GM21423 (cell line): ENCODE data around the gene CNGA4.
A peak's percentile ranks its signal among the peaks of the same experiment; 100 is the strongest.

Experiments
- ATAC-seq: cut with Tn5 transposase; IDR thresholded peaks from one replicate; pipeline ENCODE4 v1.9.1; 2021; ENCODE audit warnings: mild to moderate bottlenecking, moderate library complexity; ENCODE audit not compliant: unreplicated experiment

Gene CNGA4

GRCh38 chr11:6238902-6239301, at the start of gene CNGA4:
TSS of gene CNGA4 (plus strand) at chr11:6239089. CDS start at chr11:6239207, 118 bp downstream.
- no peak for ATAC-seq

- no peak for ATAC-seq
Measured at GRCh38 chr11:6191742-6192141, 47.1 kb upstream of the CNGA4 start.

GRCh38 chr11:6194065-6194581, 44.8 kb upstream of the CNGA4 start:
- no peak for ATAC-seq

GRCh38 chr11:6196396-6196795, 42.5 kb upstream of the CNGA4 start:
- peak; percentile 41 for ATAC-seq

GRCh38 chr11:6197466-6198200, 41.3 kb upstream of the CNGA4 start:
- ATAC-seq: no peak

GRCh38 chr11:6199174-6199810, 39.6 kb upstream of the CNGA4 start, which contains the start of gene OR52W1:
TSS of gene OR52W1 (plus strand) at chr11:6199224. CDS start at chr11:6199224, 0 bp downstream.
- ATAC-seq: no peak

- no peak for ATAC-seq
Measured at GRCh38 chr11:6200975-6201374, 37.9 kb upstream of the CNGA4 start.

GRCh38 chr11:6201481-6201880, 37.4 kb upstream of the CNGA4 start:
- ATAC-seq: no peak

- no peak for ATAC-seq
Measured at GRCh38 chr11:6202041-6202440, 36.8 kb upstream of the CNGA4 start.

GRCh38 chr11:6203327-6203726, 35.6 kb upstream of the CNGA4 start:
- ATAC-seq: peak; percentile 80

GRCh38 chr11:6204706-6205105, 34.2 kb upstream of the CNGA4 start:
- ATAC-seq: no peak

GRCh38 chr11:6205366-6205765, 33.5 kb upstream of the CNGA4 start, which contains the start of gene C11orf42:
TSS of gene C11orf42 (plus strand) at chr11:6205557. CDS start at chr11:6205616, 59 bp downstream.
- ATAC-seq: no peak

GRCh38 chr11:6206456-6207180, 32.3 kb upstream of the CNGA4 start:
- no peak for ATAC-seq

- ATAC-seq: no peak
Measured at GRCh38 chr11:6209801-6210200, 29.1 kb upstream of the CNGA4 start.

- ATAC-seq: no peak
Measured at GRCh38 chr11:6210274-6210955, 28.5 kb upstream of the CNGA4 start.

GRCh38 chr11:6214530-6214929, 24.4 kb upstream of the CNGA4 start:
- ATAC-seq: no peak

- no peak for ATAC-seq
Measured at GRCh38 chr11:6216501-6216900, 22.4 kb upstream of the CNGA4 start.

- ATAC-seq: no peak
Measured at GRCh38 chr11:6217722-6218121, 21.2 kb upstream of the CNGA4 start.

- no peak for ATAC-seq
Measured at GRCh38 chr11:6219359-6219758, 19.5 kb upstream of the CNGA4 start.

- ATAC-seq: no peak
Measured at GRCh38 chr11:6223854-6224253, 15.0 kb upstream of the CNGA4 start.

- ATAC-seq: no peak
Measured at GRCh38 chr11:6224421-6224820, 14.5 kb upstream of the CNGA4 start.
